Subcutaneous adipose tissue (tissue), 4 donors: ENCODE results near the gene COA6. TPM values are rescaled to one million over a fixed set of nuclear protein-coding genes. Genes with fewer than 3 reads are reported as not detected.

Experiments
- CTCF ChIP-seq: fragments of 450-650 bp; IDR thresholded peaks from one replicate; pipeline ENCODE4 v1.5.1; 2016; ENCODE audit warnings: low read depth, mild to moderate bottlenecking, control low read depth, antibody characterized with exemption, moderate library complexity
- total RNA-seq, 4 donors: library from RNA; depleted of rRNA; stranded (reverse); fragments of >200 nt; gene quantifications; one replicate each; pipeline ENCODE4 v1.1.0, GENCODE V29; 2016

Gene COA6
- total RNA-seq, 4 donors from 2014 or later, result 15.1 to 24.8 (median 19.3) TPM

GRCh38 chr1:234371414-234371813 lies 1.8 kb upstream of the COA6 start:
- TF ChIP-seq CTCF, result no peak

GRCh38 chr1:234372011-234372757 lies 1.1 kb upstream of the COA6 start:
- no peak for TF ChIP-seq CTCF

- TF ChIP-seq CTCF, result no peak
Observed at GRCh38 chr1:234373959-234374254, 651 bp downstream of the COA6 start.

- TF ChIP-seq CTCF, result no peak
Observed at GRCh38 chr1:234375672-234376071, 2.4 kb downstream of the COA6 start.

- no peak for TF ChIP-seq CTCF
Observed at GRCh38 chr1:234381699-234382555, 8.7 kb downstream of the COA6 start.

GRCh38 chr1:234386122-234386521 lies 12.9 kb downstream of the COA6 start:
- no peak for TF ChIP-seq CTCF

GRCh38 chr1:234388094-234388493 lies 14.8 kb downstream of the COA6 start:
- no peak for TF ChIP-seq CTCF
